WTC11 (cell line): ENCODE measurements around the gene RMND5A. TPM values are rescaled to one million over a fixed set of nuclear protein-coding genes. Genes with fewer than 3 reads are reported as not detected.
A peak's percentile ranks its signal among the peaks of the same experiment; 100 is the strongest.

ENCODE experiments used
- ATAC-seq: fragments of 200-7000 bp; cut with Tn5 transposase; 2 replicates; pipeline ENCODE4 v1.10.0; 2021; ENCODE audit warnings: mild to moderate bottlenecking, moderate library complexity
- CTCF ChIA-PET: fragments of 300-600 bp; sonication (Branson Sonifier 250); formaldehyde crosslinking; loops from one replicate; lab custom pipeline; 2021; ENCODE audit warnings: antibody characterized with exemption; lab: Charles Lee
- POLR2A ChIA-PET: fragments of 350-600 bp; sonication (Branson Sonifier 250); formaldehyde crosslinking; loops from one replicate; lab custom pipeline; 2021; ENCODE audit warnings: antibody characterized with exemption; lab: Charles Lee
- DNase-seq: peaks from one replicate; pipeline ENCODE4 v3.0.0; 2021; ENCODE audit warnings: low spot score
- H3K27ac Mint-ChIP-seq: 2 replicates; pipeline ENCODE4 v1.8.0; 2021; ENCODE audit warnings: mixed read lengths
- H3K27me3 Mint-ChIP-seq: 2 replicates; pipeline ENCODE4 v1.8.0; 2021; ENCODE audit warnings: low read depth, mild to moderate bottlenecking, moderate library complexity, mixed read lengths
- H3K36me3 Mint-ChIP-seq: 2 replicates; pipeline ENCODE4 v1.8.0; 2021; ENCODE audit warnings: mixed read lengths
- H3K4me1 Mint-ChIP-seq: 2 replicates; pipeline ENCODE4 v1.8.0; 2022; ENCODE audit warnings: mixed read lengths
- H3K4me3 Mint-ChIP-seq: 2 replicates; pipeline ENCODE4 v1.8.0; 2021; ENCODE audit warnings: mild to moderate bottlenecking, moderate library complexity, mixed read lengths
- H3K9me3 Mint-ChIP-seq: 2 replicates; pipeline ENCODE4 v1.8.0; 2021; ENCODE audit warnings: mixed read lengths
- CBFB ChIP-seq: sonication (generic); formaldehyde crosslinking; IDR thresholded peaks from 2 replicates; pipeline ENCODE4 v1.8.1; 2022; ENCODE audit warnings: mild to moderate bottlenecking, low read depth, missing genetic modification reagents
- CREM ChIP-seq: sonication (generic); formaldehyde crosslinking; IDR thresholded peaks from 2 replicates; pipeline ENCODE4 v1.8.1; 2022; ENCODE audit warnings: mild to moderate bottlenecking, missing genetic modification reagents, moderate library complexity
- EMX1 ChIP-seq: fragments of 250-450 bp; sonication (Bioruptor Pico); IDR thresholded peaks from 2 replicates; pipeline ENCODE4 v1.8.0; 2021; ENCODE audit warnings: mild to moderate bottlenecking
- FOXP1 ChIP-seq: sonication (generic); formaldehyde crosslinking; IDR thresholded peaks from 2 replicates; pipeline ENCODE4 v1.8.0; 2022; ENCODE audit warnings: missing genetic modification reagents, mild to moderate bottlenecking, moderate library complexity, borderline replicate concordance
- GABPB1 ChIP-seq: sonication (generic); formaldehyde crosslinking; IDR thresholded peaks from 2 replicates; pipeline ENCODE4 v1.8.1; 2023; ENCODE audit warnings: mild to moderate bottlenecking, missing genetic modification reagents
- GRHL2 ChIP-seq: fragments of 250-450 bp; sonication (Bioruptor Pico); IDR thresholded peaks from 2 replicates; pipeline ENCODE4 v1.8.0; 2022; ENCODE audit warnings: mild to moderate bottlenecking, moderate library complexity; ENCODE audit not compliant: insufficient replicate concordance, severe bottlenecking
- GTF2I ChIP-seq: fragments of 250-450 bp; sonication (Bioruptor Pico); conservative IDR thresholded peaks from 2 replicates; pipeline ENCODE4 v1.4.0; 2021; ENCODE audit warnings: mild to moderate bottlenecking
- NFATC4 ChIP-seq: fragments of 250-450 bp; sonication (Bioruptor Pico); IDR thresholded peaks from 2 replicates; pipeline ENCODE4 v1.9.0; 2021; ENCODE audit warnings: mild to moderate bottlenecking
- NFE2L1 ChIP-seq: sonication (generic); formaldehyde crosslinking; IDR thresholded peaks from 2 replicates; pipeline ENCODE4 v1.8.1; 2023; ENCODE audit warnings: missing genetic modification reagents
- NFYB ChIP-seq: sonication (generic); formaldehyde crosslinking; conservative IDR thresholded peaks from 2 replicates; pipeline ENCODE4 v1.8.0; 2022; ENCODE audit warnings: low read depth, missing genetic modification reagents
- ZNF317 ChIP-seq: sonication (generic); formaldehyde crosslinking; IDR thresholded peaks from 2 replicates; pipeline ENCODE4 v1.8.1; 2023; ENCODE audit warnings: low read depth, mild to moderate bottlenecking, moderate library complexity, missing genetic modification reagents, borderline replicate concordance
- ZNF423 ChIP-seq: fragments of 250-450 bp; sonication (Bioruptor Pico); IDR thresholded peaks from 2 replicates; pipeline ENCODE4 v2.1.2; 2022; ENCODE audit warnings: mild to moderate bottlenecking, moderate library complexity
- total RNA-seq: library from RNA; stranded (reverse); gene quantifications from 3 replicates; pipeline ENCODE4 v1.2.3, GENCODE V29; 2021
- TF ChIP-seq, protein P1 (sequence below): fragments of 250-450 bp; sonication (Bioruptor Pico); IDR thresholded peaks from 2 replicates; pipeline ENCODE4 v1.9.0; 2021; ENCODE audit warnings: mild to moderate bottlenecking, borderline replicate concordance
- TF ChIP-seq, protein P2 (sequence below): fragments of 250-450 bp; sonication (Bioruptor Pico); IDR thresholded peaks from 2 replicates; pipeline ENCODE4 v1.9.0; 2021; ENCODE audit warnings: mild to moderate bottlenecking
- TF ChIP-seq, protein P3 (sequence below): fragments of 250-450 bp; sonication (Bioruptor Pico); IDR thresholded peaks from 2 replicates; pipeline ENCODE4 v1.8.0; 2021; ENCODE audit warnings: mild to moderate bottlenecking
- TF ChIP-seq, protein P4 (sequence below): sonication (generic); formaldehyde crosslinking; IDR thresholded peaks from 2 replicates; pipeline ENCODE4 v1.8.0; 2022; ENCODE audit warnings: mild to moderate bottlenecking, missing genetic modification reagents
- TF ChIP-seq, protein P5 (sequence below): sonication (generic); formaldehyde crosslinking; IDR thresholded peaks from 2 replicates; pipeline ENCODE4 v1.8.1; 2023; ENCODE audit warnings: mild to moderate bottlenecking, missing genetic modification reagents
- TF ChIP-seq, protein P6 (sequence below): fragments of 250-450 bp; sonication (Bioruptor Pico); IDR thresholded peaks from 2 replicates; pipeline ENCODE4 v2.1.2; 2022; ENCODE audit warnings: mild to moderate bottlenecking, moderate library complexity
- TF ChIP-seq, protein P7 (sequence below): sonication (generic); formaldehyde crosslinking; conservative IDR thresholded peaks from 2 replicates; pipeline ENCODE4 v1.8.1; 2022; ENCODE audit warnings: mild to moderate bottlenecking, missing genetic modification reagents
- TF ChIP-seq, protein P8 (sequence below): fragments of 250-450 bp; sonication (Bioruptor Pico); IDR thresholded peaks from 2 replicates; pipeline ENCODE4 v1.9.0; 2021; ENCODE audit warnings: mild to moderate bottlenecking

The RMND5A gene
- total RNA-seq, 1 experiment from 2014 or later: 55.4 TPM

DNA sequence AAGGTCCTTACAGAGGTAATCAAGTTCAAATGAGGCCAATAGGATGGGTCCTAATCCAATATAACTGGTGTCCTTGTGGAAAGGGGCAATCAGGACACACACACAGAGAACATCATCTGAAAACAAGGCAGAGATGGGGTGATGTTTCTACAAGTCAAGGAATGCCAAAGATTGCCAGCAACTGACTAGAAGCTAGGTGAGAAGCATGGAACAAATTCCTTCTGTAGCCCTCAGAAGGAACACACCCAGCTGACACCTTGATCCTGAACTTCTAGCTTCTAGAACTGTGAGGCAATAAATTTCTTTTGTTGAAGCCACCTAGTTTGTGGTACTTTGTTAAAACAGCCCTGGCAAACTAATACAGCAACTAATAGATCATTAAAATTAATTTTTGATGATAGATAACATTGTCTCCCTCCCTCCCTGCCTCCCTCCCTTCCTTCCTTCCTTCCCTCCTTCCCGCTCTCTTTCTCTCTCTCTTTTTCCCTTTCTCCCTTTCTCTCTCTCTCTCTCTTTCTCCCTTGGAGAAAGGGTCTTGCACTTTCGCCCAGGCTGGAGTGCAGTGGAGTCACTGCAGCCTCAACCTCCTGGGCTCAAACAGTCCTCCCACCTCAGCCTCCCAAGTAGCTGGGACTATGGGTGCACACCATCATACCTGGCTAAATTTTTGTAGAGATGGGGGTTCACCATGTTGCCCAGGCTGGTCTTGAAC is 80.9 kb downstream of the RMND5A start:
- ChIA-PET CTCF (no interaction called here), POLR2A (no interaction called here)
- peaks cover 14% of the 10 kb centered on the region for H3K36me3 Mint-ChIP-seq
- peaks cover 18% of the 10 kb centered on the region for H3K27me3 Mint-ChIP-seq
- H3K4me1 Mint-ChIP-seq: no peaks in the 10 kb centered on the region
- peaks cover 14% of the 10 kb centered on the region for H3K9me3 Mint-ChIP-seq
- TF ChIP-seq NFE2L1 (no peak), ZNF423 (CRISPR knock-in tag) (no peak), CREM (CRISPR knock-in tag) (no peak), FOXP1 (no peak), ZNF317 (CRISPR knock-in tag) (no peak), GABPB1 (no peak)
- TF ChIP-seq, protein P1, sequence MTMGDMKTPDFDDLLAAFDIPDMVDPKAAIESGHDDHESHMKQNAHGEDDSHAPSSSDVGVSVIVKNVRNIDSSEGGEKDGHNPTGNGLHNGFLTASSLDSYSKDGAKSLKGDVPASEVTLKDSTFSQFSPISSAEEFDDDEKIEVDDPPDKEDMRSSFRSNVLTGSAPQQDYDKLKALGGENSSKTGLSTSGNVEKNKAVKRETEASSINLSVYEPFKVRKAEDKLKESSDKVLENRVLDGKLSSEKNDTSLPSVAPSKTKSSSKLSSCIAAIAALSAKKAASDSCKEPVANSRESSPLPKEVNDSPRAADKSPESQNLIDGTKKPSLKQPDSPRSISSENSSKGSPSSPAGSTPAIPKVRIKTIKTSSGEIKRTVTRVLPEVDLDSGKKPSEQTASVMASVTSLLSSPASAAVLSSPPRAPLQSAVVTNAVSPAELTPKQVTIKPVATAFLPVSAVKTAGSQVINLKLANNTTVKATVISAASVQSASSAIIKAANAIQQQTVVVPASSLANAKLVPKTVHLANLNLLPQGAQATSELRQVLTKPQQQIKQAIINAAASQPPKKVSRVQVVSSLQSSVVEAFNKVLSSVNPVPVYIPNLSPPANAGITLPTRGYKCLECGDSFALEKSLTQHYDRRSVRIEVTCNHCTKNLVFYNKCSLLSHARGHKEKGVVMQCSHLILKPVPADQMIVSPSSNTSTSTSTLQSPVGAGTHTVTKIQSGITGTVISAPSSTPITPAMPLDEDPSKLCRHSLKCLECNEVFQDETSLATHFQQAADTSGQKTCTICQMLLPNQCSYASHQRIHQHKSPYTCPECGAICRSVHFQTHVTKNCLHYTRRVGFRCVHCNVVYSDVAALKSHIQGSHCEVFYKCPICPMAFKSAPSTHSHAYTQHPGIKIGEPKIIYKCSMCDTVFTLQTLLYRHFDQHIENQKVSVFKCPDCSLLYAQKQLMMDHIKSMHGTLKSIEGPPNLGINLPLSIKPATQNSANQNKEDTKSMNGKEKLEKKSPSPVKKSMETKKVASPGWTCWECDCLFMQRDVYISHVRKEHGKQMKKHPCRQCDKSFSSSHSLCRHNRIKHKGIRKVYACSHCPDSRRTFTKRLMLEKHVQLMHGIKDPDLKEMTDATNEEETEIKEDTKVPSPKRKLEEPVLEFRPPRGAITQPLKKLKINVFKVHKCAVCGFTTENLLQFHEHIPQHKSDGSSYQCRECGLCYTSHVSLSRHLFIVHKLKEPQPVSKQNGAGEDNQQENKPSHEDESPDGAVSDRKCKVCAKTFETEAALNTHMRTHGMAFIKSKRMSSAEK (CRISPR knock-in tag): no peak
- TF ChIP-seq, protein P2, sequence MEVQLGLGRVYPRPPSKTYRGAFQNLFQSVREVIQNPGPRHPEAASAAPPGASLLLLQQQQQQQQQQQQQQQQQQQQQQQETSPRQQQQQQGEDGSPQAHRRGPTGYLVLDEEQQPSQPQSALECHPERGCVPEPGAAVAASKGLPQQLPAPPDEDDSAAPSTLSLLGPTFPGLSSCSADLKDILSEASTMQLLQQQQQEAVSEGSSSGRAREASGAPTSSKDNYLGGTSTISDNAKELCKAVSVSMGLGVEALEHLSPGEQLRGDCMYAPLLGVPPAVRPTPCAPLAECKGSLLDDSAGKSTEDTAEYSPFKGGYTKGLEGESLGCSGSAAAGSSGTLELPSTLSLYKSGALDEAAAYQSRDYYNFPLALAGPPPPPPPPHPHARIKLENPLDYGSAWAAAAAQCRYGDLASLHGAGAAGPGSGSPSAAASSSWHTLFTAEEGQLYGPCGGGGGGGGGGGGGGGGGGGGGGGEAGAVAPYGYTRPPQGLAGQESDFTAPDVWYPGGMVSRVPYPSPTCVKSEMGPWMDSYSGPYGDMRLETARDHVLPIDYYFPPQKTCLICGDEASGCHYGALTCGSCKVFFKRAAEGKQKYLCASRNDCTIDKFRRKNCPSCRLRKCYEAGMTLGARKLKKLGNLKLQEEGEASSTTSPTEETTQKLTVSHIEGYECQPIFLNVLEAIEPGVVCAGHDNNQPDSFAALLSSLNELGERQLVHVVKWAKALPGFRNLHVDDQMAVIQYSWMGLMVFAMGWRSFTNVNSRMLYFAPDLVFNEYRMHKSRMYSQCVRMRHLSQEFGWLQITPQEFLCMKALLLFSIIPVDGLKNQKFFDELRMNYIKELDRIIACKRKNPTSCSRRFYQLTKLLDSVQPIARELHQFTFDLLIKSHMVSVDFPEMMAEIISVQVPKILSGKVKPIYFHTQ: no peak
- TF ChIP-seq, protein P3, sequence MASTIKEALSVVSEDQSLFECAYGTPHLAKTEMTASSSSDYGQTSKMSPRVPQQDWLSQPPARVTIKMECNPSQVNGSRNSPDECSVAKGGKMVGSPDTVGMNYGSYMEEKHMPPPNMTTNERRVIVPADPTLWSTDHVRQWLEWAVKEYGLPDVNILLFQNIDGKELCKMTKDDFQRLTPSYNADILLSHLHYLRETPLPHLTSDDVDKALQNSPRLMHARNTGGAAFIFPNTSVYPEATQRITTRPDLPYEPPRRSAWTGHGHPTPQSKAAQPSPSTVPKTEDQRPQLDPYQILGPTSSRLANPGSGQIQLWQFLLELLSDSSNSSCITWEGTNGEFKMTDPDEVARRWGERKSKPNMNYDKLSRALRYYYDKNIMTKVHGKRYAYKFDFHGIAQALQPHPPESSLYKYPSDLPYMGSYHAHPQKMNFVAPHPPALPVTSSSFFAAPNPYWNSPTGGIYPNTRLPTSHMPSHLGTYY (CRISPR knock-in tag): no peak
- ATAC-seq (no peak), DNase-seq (no peak)
- H3K4me3 Mint-ChIP-seq: no peak overlapping the region
- no peak overlapping the region for H3K27ac Mint-ChIP-seq

DNA sequence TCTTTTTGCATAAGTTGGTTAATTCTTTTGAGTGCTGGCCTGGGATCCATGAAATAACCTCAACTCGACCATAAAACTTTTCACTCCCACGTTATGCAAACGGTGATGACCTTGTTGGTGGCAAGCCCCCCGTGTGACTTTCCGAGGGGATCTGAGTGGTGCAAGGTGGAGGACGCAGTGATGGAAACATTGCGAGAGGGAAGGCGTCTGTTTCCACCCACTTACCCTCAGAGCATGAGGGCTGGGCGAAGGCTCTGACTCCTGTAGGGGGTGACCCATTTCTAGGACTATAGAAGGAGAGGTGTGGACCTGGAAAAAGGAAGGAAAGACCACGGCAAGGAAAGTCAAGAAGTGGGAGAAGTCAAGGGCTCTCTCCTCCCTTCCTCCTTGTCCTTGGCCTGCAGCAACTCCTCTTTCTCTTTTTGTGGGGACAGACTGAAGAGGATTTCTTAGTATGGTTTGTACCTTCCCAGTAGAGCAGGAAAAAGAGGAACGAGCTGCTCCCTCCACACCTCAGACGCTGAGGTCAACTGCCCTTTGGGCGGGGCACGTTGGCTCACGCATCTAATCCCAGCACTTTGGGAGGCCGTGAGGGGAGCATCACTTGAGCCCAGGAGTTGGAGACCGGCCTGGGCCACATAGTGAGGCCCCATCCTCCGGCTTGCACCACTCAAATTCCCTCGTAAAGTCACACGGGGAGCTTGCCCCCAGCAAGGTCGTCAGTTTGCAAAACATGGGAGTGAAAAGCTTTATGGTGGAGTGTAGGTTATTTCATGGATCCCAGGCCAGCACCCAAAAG is 86.2 kb downstream of the RMND5A start:
- peak overlapping the region; percentile 33; the same call in 1 of the 2 replicates for H3K4me3 Mint-ChIP-seq
- H3K9me3 Mint-ChIP-seq: no peaks in the 10 kb centered on the region
- ATAC-seq: no peak
- H3K27me3 Mint-ChIP-seq: peaks cover 50% of the 10 kb centered on the region
- ChIA-PET CTCF (interaction anchor here (0.9 to 1.4 kb wide), 2 partner anchors 15 to 288 kb away, joined by 3 to 5 read pairs; partner anchors contain the start of gene CD8A), POLR2A (no interaction called here)
- no peaks in the 10 kb centered on the region for H3K36me3 Mint-ChIP-seq
- DNase-seq: no peak
- H3K4me1 Mint-ChIP-seq: peaks cover 12% of the 10 kb centered on the region
- H3K27ac Mint-ChIP-seq: no peak overlapping the region
- no peak for TF ChIP-seq NFYB (CRISPR knock-in tag)
- TF ChIP-seq GABPB1: no peak
- no peak for TF ChIP-seq NFATC4
- TF ChIP-seq, protein P4, sequence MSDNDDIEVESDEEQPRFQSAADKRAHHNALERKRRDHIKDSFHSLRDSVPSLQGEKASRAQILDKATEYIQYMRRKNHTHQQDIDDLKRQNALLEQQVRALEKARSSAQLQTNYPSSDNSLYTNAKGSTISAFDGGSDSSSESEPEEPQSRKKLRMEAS: no peak
- no peak for TF ChIP-seq EMX1
- TF ChIP-seq, protein P5, sequence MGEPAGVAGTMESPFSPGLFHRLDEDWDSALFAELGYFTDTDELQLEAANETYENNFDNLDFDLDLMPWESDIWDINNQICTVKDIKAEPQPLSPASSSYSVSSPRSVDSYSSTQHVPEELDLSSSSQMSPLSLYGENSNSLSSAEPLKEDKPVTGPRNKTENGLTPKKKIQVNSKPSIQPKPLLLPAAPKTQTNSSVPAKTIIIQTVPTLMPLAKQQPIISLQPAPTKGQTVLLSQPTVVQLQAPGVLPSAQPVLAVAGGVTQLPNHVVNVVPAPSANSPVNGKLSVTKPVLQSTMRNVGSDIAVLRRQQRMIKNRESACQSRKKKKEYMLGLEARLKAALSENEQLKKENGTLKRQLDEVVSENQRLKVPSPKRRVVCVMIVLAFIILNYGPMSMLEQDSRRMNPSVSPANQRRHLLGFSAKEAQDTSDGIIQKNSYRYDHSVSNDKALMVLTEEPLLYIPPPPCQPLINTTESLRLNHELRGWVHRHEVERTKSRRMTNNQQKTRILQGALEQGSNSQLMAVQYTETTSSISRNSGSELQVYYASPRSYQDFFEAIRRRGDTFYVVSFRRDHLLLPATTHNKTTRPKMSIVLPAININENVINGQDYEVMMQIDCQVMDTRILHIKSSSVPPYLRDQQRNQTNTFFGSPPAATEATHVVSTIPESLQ (CRISPR knock-in tag): no peak
- TF ChIP-seq CBFB (CRISPR knock-in tag): no peak
- no peak for TF ChIP-seq GTF2I
- TF ChIP-seq, protein P6, sequence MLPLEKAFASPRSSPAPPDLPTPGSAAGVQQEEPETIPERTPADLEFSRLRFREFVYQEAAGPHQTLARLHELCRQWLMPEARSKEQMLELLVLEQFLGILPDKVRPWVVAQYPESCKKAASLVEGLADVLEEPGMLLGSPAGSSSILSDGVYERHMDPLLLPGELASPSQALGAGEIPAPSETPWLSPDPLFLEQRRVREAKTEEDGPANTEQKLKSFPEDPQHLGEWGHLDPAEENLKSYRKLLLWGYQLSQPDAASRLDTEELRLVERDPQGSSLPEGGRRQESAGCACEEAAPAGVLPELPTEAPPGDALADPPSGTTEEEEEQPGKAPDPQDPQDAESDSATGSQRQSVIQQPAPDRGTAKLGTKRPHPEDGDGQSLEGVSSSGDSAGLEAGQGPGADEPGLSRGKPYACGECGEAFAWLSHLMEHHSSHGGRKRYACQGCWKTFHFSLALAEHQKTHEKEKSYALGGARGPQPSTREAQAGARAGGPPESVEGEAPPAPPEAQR (CRISPR knock-in tag): no peak
- TF ChIP-seq, protein P7, sequence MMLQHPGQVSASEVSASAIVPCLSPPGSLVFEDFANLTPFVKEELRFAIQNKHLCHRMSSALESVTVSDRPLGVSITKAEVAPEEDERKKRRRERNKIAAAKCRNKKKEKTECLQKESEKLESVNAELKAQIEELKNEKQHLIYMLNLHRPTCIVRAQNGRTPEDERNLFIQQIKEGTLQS (CRISPR knock-in tag): no peak
- TF ChIP-seq GRHL2 (CRISPR knock-in tag): no peak
- TF ChIP-seq, protein P8, sequence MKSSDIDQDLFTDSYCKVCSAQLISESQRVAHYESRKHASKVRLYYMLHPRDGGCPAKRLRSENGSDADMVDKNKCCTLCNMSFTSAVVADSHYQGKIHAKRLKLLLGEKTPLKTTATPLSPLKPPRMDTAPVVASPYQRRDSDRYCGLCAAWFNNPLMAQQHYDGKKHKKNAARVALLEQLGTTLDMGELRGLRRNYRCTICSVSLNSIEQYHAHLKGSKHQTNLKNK (CRISPR knock-in tag): no peak
